GM18873 (cell line): Measurements from ENCODE around the gene DMXL1.
"Not testable (repeated sequence)": the region's sequence is repeated elsewhere in the genome, so short reads cannot be mapped to it uniquely, and the experiment has no call there.

Source experiments
- ATAC-seq: cut with Tn5 transposase; IDR thresholded peaks from one replicate; pipeline ENCODE4 v1.9.1; 2021; ENCODE audit warnings: mild to moderate bottlenecking, moderate library complexity, moderate number of reproducible peaks; ENCODE audit not compliant: unreplicated experiment, low FRiP score

Gene DMXL1

DNA sequence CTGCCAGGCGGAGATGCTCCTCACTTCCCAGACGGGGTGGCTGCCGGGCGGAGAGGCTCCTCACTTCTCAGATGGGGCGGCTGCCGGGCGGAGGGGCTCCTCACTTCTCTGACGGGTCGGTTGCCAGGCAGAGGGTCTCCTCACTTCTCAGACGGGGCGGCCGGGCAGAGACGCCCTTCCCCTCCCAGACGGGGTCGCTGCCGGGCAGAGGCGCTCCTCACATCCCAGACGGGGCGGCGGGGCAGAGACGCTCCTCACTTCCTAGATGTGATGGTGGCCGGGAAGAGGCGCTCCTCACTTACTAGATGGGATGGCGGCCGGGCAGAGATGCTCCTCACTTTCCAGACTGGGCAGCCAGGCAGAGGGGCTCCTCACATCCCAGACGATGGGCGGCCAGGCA lies 51.6 kb downstream of the DMXL1 start:
- ATAC-seq = not testable (repeated sequence)

GRCh38 chr5:119123280-119123679 lies 52.4 kb downstream of the DMXL1 start:
- ATAC-seq = no peak

- no peak for ATAC-seq
Observed at GRCh38 chr5:119129770-119130169, 58.9 kb downstream of the DMXL1 start.

GRCh38 chr5:119131530-119132304 lies 60.8 kb downstream of the DMXL1 start:
- no peak for ATAC-seq

GRCh38 chr5:119135743-119136142 lies 64.9 kb downstream of the DMXL1 start:
- not testable (repeated sequence) for ATAC-seq

DNA sequence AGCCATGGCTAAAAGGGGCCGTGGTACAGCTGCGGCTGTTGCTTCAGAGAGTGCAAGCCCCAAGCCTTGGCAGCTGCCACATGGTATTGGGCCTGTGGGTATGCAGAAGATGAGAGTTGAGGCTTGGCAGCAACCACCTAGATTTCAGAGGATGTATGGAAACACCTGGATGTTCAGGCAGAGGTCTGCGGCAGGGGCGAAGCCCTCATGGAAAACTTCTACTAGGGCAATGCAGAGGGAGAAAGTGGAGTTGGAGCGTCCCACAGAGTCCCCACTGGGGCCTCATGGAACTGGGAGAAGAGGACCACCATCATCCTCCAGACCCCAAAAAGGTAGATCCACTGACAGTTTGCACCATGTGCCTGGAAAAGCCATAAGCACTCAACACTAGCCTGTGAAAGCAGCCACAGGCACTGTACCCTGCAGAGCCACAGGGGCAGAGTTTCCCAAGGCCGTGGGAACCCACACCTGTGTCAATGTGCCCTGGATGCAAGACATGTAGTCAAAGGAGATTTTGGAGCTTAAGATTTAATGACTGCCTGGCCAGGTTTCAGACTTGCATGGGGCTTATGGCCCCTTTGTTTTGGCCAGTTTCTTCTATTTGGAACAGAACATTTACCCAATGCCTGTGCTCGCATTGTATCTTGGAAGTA lies 65.9 kb downstream of the DMXL1 start:
- no peak for ATAC-seq

DNA sequence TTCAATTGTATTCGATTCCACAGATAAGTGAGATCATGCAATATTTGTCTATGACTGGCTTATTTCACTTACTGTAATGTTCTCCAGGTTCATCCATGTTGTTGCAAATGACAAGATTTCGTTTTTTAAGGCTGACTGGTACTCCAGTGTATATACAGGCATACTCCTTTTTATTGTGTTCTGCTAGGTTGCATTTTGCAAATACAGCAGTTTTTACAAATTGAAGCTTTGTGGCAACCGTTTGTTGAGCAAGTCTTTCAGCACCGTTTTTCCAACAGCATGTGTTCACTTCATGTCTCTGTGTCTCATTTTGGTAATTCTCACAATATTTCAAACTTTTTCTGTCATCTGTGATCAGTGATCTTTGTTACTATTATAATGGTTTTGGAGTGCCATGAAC lies 82.7 kb downstream of the DMXL1 start:
- no peak for ATAC-seq

GRCh38 chr5:119158144-119158543 lies 87.3 kb downstream of the DMXL1 start:
- no peak for ATAC-seq

- no peak for ATAC-seq
Observed at GRCh38 chr5:119161430-119161829, 90.5 kb downstream of the DMXL1 start.

- ATAC-seq = no peak
Observed at GRCh38 chr5:119166026-119166425, 95.1 kb downstream of the DMXL1 start.

- no peak for ATAC-seq
Observed at GRCh38 chr5:119168401-119168800, 97.5 kb downstream of the DMXL1 start.

DNA sequence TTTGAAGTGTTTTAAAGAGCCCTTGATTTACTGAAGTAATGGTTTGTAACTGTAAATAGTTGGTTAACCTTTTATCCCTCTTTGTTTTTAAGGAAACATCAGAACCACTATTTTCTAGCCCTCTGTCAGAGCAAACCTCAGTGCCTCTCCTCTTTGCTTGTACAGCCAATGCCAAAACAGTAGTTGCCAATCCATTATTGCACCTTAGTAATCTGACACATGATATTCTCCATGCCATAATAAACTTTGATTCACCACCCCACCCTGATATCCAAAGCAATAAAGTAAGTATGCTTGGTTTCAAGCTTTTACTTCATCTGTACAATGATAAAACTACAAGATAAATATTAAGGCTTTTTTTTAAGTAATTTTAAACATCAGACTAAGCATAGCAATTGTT lies 100.8 kb downstream of the DMXL1 start:
- no peak for ATAC-seq

DNA sequence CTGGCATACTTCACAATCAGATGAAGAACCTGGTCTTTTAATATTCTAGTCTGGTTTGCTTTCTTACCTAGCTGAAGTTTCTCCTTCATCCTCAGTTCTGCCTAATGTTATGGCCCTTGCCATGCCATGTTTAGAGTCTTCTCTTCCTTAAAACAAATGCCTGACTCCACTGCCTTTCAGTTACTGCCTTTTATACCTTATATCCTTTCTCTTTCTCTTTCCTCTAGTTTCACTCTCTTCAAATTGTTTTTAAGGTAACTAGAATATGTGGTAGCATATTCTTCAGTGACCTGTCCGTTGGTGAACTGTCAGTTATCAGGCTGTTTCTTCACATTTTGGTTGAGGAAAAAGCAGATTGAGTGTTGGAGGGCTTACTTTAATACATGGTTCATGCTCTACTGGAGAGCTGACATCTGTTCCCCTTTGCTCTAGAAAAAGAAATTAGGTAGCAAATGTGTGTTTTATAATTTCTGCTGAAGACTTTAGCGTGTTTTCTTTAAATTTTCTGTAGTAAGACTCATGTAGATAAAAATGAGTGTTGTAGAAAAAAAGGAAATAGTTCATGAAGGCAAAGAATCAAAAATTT lies 103.8 kb downstream of the DMXL1 start:
- ATAC-seq = no peak

DNA sequence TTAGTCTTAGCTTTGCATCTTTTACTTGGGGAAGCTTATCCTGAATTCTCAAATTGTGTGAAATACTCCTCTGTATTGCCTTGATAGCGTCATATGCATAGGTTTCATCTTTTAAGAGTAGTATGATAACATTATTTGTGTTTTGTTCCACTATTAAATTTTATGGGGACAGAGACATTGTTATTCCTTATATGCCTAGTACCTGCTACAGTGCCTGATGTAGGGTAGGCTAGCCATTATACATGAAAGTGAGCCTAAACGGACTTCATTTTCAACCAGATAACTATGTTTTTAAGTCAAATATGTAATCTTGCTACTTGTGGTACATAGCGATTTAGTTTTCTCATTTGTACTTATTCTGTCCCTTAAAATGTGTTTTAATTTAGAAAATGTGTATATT lies 105.9 kb downstream of the DMXL1 start:
- ATAC-seq = no peak

- ATAC-seq = no peak
Observed at GRCh38 chr5:119177226-119177625, 106.3 kb downstream of the DMXL1 start.

- no peak for ATAC-seq
Observed at GRCh38 chr5:119178435-119178834, 107.5 kb downstream of the DMXL1 start.

DNA sequence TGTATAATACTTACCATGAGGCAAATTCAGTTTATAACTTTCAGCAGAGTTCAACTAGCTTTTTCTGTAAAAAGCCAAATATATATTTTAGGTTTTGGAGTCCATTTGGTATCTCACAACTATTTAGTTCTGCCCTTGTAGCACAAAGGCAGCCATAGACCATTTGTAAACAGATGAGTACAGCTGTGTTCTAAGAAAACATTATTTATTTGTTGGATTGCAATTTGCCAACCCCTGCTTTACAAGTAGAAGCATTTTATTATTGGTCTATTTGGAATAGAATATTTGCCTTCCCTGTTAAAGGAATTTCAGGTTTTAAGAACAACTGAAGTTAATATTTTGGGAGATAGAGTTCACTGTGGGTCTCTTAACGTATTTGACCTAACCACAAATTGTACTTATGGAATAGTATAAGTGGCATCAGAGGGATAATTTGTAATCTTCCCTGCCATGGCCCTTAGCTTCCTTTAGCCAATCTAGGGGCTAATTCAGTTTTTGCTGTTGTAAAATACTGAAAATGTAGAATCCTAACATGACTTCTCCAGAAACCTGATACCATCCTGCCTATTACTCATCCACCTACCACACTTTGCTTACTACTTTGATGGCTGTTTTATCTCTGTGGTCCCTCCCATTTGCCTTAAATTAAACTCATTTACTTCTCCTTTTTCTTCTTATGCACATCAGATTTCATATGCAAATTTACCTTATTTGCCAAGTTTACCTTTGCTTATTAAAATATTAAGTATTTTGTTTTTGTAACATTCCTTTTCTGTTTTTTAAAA lies 109.2 kb downstream of the DMXL1 start:
- no peak for ATAC-seq

DNA sequence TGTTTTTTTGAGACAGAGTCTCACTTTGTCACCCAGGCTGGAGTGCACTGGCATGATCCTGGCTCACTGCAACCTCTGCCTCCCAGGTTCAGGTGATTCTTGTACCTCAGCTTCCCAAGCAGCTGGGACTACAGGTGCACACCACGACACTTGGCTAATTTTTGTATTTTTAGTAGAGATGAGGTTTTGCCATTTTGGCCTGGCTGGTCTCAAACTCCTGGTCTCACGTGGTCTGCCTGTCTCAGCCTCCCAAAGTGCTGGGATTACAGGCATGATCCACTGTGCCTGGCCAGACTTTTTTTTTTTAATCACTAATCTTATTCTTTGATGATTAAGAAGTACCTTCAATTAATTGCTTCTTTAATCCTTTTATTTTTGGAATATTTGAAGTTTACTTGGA lies 114.6 kb downstream of the DMXL1 start:
- ATAC-seq = not testable (repeated sequence)

- no peak for ATAC-seq
Observed at GRCh38 chr5:119187776-119188529, 117.1 kb downstream of the DMXL1 start.

DNA sequence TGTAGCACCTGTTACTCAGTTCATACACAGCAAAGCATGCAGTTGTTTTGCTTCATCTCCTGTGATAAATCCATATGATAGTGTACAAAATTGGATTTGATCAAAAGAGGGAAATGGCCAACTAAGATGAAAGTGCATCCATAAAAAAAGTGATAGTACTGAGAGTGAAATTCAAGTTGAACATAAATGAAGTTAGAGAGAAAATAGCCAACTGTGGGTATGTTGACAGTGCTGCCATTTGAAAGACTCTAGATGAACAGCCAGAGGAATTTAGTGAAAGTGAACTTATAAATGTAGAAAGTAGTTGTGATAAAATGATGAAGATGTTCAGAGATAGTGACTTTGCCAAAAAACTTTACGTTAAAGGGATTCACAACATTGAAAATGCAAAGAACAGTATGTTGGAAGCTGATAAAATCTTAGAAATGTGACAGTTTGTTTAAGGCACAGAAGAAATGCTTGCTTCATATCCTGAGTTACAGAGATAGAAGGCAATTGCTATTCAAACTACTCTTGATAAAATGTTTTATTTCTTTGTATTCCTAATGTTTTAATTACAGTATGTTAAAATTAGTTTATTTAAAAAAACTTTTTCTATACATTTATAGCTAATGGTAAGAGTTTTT lies 119.7 kb downstream of the DMXL1 start:
- ATAC-seq = no peak
